Cerebellar nuclear complex (tissue), 1 donor: ENCODE measurements around the gene TANC2.

Experiments
- DNase-seq, 2 experiments: peaks; one replicate each; lab custom pipeline; 2025; lab: John Stamatoyannopoulos, UW

TANC2 gene

DNA sequence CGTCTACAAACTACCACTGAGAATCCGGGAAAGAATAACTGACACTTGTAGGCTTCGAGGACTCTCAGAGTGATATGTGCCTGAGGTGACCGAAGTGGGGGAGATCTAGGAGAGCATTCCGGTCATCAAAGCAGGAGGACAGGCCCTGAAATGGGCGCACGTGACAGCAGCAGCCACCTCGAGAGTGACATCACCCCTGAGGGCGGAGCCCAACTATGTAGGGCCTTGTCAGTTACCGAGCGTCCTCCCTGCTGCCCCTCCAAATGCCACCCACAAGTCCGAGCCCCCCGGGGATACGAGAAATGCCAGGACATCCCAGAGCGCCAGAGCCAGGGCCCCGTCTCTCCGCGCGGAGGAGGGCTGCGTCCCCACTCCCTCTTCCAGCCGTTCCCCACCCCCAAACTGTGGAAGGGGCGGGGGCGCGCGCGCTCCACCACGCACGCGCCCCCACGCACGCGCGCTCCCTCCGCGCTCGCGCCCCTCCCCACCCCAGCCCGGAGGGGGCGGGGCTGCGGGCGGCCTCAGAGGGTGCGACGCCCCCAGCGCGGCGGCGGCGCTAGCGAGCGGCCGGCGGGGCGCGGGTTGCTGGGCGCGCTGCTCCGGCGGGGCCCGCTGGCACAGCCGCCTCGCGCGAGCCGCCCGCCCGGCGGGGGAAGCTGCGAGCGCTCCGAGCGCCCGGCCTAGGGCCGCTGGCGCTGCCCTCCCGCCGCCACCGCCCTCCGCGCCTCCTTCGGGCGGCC is at the start of gene TANC2:
TANC2 (plus strand) TSS at position 550 of the 740 bp plus-strand sequence. CDS start 43,325 bp downstream, outside the sequence.
- DNase-seq, result peak; percentile 28 to 59

DNA sequence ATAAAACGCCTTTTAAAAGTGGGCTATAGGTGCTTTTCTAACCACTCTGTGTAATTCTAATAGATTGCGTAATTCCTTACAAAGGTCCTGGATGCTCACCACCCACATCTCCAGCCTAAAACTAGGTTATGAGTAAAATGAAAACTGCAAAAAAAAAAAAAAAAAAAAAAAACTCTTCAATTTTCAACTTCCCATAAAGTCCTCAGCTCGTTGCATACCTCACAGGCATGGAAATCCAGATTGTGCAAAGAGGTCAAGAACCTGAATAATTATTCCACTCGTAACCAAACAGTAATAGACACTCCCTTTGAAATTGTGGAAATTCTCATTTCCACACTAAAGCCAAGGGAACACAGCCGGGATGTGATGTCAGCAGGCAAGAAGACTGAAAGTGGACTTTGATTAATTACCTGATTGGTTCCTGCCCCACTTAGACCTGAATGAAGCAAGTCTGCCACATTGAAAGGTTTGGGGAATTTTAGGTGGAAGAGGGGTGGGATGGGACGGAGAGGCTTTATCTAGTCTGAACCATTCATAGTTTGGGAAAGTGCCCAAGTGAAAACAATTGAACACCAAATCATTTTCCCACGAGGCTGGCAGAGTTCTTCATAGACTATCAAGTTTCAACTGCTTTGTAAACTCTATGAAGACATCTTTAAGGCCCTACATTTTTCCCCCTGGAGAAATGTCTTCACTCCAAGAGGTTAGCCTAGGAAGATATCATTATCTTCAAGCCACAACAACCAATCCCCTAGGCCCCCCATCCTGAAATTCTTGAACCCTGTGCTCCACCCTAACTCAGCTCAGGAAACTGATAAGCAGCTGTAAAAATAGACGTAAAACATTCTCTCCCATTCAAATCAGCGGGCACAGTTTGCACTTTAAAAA is 49.1 kb upstream of the TANC2 start:
- DNase-seq, result no peak

DNA sequence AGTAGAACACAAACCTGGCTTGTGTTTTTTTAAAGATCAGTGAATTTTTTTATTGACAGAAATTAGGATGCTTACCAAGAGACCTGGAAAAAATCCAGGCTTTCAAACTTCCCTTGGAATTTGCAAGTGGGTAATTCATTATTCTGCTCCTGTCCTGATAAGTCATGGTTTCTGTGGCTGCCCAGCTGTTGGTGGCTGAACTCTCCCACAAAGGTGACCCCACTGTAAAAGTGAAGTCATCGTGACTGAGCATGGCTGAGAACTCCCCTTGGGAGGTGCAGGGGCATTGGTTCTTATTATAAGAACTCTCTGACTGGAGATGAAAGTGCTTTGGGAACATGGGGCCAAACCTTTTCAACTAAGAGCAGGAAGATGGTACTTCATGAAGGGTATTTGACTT is 46.6 kb upstream of the TANC2 start:
- no peak for DNase-seq

DNA sequence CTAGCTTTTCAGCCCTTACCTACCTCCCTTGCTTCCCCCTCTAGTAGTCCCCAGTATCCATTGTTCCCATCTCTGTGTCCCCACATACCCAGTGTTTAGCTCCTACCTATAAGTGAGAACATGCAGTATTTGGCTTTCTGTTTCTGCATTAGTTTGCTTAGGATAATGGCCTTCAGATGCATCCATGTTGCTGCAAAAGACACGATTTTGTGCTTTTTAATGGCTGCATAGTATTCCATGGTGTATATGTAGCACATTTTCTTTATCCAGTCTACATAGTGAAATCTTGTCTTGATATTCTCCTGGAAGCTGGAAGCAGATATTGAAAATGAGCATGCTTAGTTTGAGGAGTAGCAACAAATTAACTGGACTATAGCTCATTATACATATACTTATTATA is 45.7 kb upstream of the TANC2 start:
- no peak for DNase-seq

DNA sequence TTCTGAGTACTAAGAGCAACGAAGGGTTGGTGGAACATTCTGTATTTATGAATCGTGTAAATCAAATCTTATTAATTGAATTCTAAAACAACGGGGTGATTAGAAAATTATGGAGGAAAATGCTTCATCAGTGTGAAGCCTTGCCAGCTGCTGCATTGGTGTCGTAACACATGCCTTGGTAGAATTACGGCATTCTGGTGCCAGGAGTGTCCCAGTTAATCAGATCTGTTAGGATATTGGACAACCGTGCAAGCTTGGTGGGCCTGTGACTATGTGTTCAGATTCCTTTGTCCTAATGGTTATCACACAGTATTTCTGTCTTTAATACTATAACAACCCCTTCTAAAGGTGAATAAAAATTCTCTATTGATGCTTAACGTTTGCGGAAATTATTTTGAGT is 44.2 kb upstream of the TANC2 start:
- DNase-seq, result no peak

DNA sequence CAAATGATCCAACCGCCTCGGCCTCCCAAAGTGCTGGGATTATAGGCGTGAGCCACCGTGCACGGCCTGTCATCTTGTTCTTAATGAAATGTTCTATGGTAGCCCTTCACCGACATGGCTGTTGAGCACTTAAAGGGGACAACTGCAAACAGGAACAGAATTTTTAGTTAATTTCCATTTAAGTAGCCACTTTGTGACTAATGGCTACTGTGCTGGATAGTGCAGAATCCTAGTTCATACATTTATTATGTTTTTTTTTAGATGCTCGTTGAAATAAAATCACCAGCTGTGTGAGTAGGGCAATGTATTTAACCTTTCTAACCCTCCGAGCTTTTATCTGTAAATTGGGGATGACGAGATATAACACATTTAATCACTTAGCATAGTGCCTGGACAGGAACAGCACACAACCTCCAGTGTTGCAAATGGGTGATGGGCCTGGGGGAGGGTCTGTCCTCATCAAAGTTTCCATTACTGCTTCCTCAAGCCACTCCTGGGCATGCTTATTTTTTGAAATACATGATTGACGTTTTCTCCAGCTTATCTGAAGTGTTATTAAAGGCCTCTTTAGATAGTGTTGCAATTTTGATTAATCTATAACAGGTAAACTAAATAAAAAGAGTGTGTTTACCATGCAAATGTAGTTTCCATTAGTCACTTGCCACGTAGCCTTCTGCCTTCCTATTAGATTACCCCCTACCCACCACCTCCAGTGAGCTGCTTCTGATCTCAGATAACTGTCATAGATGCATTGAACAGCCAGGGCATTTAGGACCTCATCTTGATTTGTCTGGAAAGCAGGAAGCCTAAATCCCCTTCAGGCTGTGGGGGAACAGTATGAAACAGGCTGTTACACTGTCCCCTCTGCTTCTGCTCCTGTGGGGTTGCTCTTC is 42.5 kb upstream of the TANC2 start:
- no peak for DNase-seq

DNA sequence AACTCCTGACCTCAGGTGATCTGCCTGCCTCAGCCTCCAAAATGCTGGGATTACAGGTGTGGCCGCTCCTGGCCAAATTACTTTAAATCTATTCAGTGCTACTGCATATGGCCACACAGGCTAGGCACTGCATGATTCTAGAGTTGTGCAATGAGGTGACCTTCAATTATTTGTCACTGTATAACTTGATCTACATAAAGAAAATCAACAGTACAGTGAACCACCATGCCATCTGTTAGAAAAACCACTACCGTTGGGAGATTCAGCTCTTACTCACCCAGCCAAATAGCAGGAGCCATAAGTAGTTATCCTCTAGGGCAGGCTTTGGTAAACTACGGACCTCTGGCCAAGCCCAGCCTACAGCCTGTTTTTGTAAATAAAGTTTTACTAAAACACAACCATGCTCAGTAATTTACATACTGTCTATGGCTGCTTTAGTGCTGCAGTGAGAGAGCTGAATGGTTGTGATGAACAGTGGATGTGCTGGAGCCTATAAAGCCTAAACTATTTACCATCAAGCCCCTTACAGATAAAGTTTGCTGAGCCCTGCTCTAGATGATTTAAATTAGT is 40.7 kb upstream of the TANC2 start:
- no peak for DNase-seq

DNA sequence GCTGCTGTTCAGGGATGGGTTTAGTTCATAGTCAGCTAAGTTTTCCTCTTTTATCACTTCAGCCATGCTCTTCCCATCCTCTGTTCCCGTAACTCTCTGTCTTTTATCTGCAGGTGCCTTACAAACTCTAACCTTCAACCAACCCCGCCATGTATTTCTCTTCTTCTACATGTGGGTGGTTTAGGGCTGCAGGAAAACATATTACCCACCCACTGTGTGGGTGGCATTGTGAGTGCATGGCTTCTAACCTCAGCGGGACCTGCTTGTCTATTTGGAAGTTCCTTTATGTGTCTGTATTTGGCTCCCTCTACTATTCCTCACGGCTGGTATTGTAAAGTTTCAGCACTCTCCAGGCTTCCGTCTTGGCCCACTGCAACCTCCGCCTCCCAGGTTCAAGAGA is 39.0 kb upstream of the TANC2 start:
- DNase-seq, result no peak

DNA sequence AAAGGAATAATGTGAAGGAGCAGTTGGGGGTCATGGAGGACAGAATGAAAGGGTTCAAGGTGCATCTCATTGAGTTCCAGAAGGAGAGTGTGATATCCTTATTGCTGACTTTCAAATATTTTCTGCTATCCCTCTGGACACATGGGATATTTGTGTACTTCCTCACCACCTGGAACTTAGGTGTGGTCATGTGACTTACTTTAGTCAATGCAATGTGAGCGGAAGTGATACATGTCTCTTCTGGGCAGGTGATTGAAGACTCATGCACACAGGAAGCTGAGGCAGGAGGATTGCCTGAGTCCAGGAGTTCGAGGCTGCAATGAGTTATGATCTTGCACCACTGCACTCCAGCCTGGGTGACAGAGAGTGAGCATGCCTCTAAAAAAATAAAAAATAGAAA is 36.7 kb upstream of the TANC2 start:
- DNase-seq, result no peak

DNA sequence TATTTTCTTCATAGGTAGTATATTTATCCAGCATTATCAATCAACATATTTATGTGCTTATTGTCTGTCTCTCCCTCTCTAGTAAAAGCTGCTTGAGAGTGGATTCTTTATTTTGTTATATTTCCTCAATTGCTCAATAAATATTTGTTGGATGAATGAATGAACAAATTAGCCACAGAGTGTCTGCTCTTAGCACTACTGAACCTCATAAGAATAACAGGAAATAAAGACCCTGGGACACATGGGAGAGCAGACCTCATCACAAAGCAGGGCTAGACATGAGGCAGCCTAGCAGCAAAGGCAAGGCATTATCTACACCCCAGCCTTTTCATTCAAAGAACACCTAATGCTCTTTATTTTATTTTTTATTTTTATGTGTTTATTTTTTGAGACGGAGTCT is 34.9 kb upstream of the TANC2 start:
- no peak for DNase-seq

DNA sequence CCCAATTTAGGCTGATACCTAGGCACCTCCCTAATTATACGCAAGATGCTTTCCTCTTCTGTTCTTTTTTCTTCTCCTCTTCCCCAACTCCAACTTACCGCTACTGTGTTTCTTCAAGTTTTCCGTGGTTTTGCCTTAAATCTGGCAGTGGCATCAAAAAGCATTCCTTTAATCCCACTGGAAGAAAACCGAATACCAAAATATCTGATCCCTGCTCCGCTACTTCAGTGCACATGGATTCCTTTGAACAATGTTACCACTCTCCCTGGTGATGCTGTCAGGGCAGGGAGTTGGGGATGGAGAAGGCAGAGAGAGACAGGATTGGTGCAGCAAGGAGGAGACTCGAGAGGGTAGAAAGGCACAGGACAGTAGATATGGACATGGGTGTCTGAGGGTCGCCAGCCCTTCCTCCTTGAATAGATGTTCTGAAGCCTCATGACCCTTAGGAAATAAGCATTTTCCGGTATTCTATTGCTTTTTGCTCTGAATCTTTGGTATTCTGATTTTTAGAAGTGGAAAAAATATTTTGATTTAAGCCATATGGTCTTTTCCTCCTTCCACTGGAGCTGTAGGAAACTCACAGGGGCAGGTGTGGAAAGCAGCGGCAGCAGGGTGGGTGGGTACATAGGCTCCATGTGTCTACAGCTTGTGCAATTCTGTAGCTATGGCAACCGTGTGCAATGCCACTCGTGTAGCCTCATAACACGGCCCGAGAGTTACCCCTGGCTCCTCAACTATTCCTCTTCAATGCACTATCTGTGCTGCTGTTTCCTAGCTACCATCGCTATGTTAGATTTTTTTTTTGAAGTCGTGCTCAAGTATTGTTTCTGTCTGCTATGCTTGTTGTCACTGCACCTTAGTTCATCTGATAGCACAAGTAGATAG is 32.3 kb upstream of the TANC2 start:
- DNase-seq, result no peak

DNA sequence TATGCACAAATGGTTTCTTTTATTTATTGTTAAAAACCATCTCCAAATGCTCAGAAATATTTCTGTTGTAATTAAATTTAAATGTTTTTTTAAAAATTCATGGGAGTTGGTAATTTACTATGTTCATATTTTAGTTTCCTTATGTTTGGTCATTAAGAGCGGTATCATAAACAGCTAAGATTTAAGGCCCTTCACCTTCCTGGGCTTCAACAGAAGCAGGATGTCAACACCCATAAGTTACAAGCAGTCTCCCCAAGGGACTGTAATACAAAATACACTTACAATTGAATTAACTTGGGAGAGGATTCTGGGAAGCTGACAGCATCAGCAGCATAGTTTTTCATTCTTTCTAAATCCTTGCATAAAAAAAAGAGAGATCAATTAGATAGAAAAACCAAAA is 30.9 kb upstream of the TANC2 start:
- DNase-seq, result no peak

DNA sequence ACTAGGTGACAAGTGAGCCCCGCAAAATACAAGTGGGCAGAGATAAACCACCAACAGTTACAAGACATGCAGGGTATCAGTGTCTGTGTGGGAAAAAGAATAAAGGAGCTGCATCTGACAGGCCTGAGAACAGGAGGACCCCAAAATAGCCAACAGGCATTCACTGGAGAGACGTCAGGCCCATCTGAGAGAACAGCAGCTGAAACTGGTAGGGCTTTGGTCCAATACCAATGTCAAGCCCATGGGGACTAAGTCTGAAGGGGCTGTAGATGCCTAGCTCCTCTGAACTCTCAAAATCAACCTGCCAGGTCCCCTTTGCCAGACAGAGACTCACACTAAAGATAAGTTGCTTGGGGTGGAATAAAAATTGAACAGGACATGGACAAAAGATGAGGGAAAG is 30.5 kb upstream of the TANC2 start:
- DNase-seq, result no peak

DNA sequence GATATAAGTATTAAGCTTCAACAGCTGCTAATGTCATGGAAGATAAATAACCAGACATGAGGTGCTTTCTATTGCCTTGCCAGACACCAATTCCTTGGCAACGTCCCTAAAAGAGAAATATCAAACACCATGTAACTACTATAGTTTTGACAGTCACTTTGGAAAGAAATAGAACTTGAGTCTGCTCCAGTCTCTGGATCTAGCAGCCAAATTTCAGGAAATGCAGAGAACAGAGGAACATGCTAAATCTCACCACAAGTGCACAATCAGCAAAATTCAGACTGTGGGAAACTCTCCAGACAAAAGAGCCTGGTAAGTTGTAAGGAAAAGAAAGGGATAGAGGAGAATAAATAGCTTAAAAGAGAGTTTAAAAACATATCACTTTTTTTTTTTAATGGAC is 28.4 kb upstream of the TANC2 start:
- DNase-seq, result no peak

DNA sequence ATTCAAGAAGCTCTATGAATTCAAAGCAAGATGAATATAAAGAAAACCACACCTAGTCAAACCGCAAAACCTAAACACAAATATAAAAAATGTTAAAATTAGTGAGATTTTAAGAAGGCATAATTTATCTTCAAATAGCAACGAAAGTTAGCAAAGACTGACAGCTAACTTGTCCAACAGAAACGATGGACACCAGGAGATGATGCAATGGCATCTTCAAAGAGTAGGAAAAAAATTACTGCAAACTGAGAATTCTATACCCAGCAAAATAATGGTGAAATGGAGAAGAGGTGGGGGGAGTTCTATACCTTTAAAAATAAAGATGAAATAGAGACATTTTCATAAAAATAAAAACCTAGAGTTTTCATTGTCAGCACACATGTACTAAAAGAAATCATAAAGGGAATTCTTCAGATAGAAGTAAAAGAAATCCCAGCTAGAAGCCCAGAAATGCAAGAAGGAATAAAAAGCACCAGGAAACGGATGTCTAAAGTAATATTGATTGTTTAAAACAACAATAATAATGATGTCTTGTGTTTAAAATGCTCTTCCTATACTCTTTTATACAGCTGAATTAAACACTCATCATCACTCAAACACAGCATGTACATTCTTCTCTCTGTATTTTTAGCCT is 24.6 kb upstream of the TANC2 start:
- DNase-seq, result no peak

DNA sequence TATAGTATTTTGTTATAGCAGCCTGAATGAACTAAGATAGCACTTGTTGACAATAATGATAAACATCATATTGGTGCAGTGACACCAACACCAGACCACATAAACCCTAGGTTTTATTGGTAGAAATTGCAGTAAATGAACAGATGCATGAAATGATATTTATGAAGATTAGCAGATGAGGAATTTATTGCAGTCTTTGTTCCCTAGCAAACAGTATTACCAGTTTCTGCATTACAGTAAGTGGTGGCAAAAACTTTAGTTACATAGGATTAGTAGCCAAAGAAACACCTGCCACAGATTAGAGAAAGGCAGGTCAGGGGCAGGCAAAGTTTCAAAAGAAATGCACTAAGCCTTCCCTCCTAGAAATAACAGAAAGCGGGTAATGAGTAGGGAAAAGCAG is 17.7 kb upstream of the TANC2 start:
- no peak for DNase-seq

DNA sequence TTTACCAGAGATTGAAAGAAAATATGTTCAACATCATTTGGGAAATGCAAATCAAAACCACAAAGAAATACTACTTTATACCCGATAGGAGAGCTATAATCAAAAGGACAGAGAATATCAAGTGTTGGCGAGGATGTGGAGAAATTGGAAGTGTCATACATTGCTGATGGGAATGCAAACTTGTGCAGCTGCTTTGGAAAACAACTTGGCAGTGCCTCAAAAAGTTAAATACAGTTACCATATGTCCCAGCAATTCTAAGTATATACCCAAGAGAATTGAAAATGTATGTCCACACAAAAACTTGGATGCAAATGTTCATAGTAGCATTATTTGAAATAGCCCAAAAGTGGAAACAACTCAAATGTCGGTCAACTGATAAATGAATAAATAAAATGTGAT is 17.0 kb upstream of the TANC2 start:
- DNase-seq, result no peak

DNA sequence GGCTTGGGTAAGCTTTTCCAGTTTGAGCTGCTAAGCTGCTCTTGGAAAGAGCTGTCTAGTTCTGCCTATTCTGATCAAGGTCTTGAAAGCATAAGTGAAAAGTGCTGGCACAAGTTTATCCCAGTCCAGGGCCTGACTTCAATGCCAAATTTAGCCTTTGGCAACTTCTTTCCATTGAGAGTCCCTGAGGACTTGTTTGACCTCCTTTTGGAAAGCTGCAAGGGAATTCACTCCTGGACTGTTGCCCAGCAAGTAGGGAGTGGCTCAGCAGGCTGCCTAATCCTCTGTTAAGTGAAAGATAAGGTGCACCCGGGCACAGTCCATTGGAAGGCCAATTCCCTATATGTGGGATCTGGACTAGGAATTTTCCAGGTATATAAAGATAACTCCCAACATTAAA is 16.0 kb upstream of the TANC2 start:
- DNase-seq, result no peak

DNA sequence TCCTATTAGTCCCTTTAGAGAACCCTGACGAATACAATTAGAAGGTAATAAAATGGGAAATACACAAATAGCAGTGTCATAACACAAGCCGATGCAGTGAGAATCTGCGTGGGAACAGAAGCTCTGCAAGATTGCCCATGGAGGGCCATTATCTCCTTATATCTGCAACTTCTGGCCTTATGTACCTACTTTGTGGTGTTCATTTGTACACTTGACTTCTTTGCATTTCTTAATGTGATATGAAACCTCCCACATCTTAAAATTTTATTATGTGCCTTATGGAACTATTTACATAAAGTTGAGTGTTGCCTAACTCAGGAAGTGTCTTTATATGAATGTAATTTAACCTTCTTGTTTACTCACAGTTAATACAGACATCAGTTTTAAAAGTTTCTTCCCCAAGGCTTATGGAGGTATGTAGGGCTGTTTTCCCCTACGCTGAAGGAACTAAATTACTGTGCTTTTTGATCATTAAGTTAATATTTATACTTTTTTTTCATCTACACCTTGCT is 10.1 kb upstream of the TANC2 start:
- DNase-seq, result no peak

DNA sequence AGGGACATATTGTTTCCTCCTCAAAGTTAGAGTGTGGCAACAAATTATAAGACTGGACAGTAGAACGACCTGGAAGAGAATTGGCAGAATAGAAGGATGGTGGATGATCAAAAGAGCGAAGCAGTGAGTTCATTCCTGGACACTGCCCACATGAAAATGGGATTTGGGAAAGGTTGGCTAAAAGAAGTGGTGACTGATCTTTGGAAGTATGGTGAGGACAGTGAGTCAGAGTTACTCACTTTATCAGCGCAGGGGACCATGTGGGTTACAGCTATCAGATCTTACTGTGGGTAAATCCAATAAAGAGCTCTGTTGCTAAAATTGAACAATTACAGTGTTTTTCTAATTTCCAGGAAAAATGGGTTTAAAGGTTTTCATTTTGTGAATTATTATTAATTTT is 2.7 kb upstream of the TANC2 start:
- DNase-seq, result no peak
